Type B pancreatic cell (in vitro differentiated cells): ENCODE results near the gene PRPF40B. TPM values are rescaled to one million over a fixed set of nuclear protein-coding genes. Genes with fewer than 3 reads are reported as not detected.

ENCODE experiments used
- DNase-seq: peaks from one replicate; pipeline ENCODE4 v3.0.0; 2021; ENCODE audit warnings: mixed read lengths; ENCODE audit not compliant: unreplicated experiment; ENCODE audit errors: extremely low spot score
- H3K27ac Mint-ChIP-seq: 2 replicates; pipeline ENCODE4 v1.8.0; 2021; ENCODE audit warnings: mild to moderate bottlenecking, mixed read lengths
- H3K27me3 Mint-ChIP-seq: 2 replicates; pipeline ENCODE4 v1.8.0; 2021; ENCODE audit warnings: mixed read lengths
- H3K36me3 Mint-ChIP-seq: 2 replicates; pipeline ENCODE4 v1.8.0; 2021; ENCODE audit warnings: mixed read lengths
- H3K4me1 Mint-ChIP-seq: one replicate; pipeline ENCODE4 v1.8.0; 2021; ENCODE audit warnings: mixed read lengths; ENCODE audit not compliant: unreplicated experiment
- H3K4me3 Mint-ChIP-seq: 2 replicates; pipeline ENCODE4 v1.8.0; 2021; ENCODE audit warnings: mild to moderate bottlenecking, mixed read lengths
- H3K9me3 Mint-ChIP-seq: 2 replicates; pipeline ENCODE4 v1.8.0; 2021; ENCODE audit warnings: mixed read lengths
- CTCF ChIP-seq: fragments of 200-600 bp; sonication (generic); conservative IDR thresholded peaks from 2 replicates; pipeline ENCODE4 v1.5.0; 2021; ENCODE audit warnings: antibody characterized with exemption, mild to moderate bottlenecking
- total RNA-seq: library from RNA; stranded (reverse); gene quantifications from 2 replicates; pipeline ENCODE4 v1.2.1, GENCODE V29; 2021; ENCODE audit warnings: low replicate concordance

Gene PRPF40B
- total RNA-seq, 1 donor from 2014 or later = 35.4 TPM

- peaks cover 18% of the 10 kb centered on the region for H3K36me3 Mint-ChIP-seq
- H3K4me1 Mint-ChIP-seq = no peaks in the 10 kb centered on the region
- DNase-seq = no peak
- no peaks in the 10 kb centered on the region for H3K9me3 Mint-ChIP-seq
- no peak for TF ChIP-seq CTCF
- no peak overlapping the region for H3K4me3 Mint-ChIP-seq
- no peak overlapping the region for H3K27ac Mint-ChIP-seq
- no peaks in the 10 kb centered on the region for H3K27me3 Mint-ChIP-seq
Measured at GRCh38 chr12:49587174-49587908, 36.0 kb upstream of the PRPF40B start.

- Mint-ChIP-seq H3K4me1 (no peaks in the 10 kb centered on the region), H3K9me3 (no peaks in the 10 kb centered on the region), H3K36me3 (peaks cover 14% of the 10 kb centered on the region), H3K27me3 (no peaks in the 10 kb centered on the region), H3K4me3 (no peak overlapping the region), H3K27ac (no peak overlapping the region)
- TF ChIP-seq CTCF = no peak
- DNase-seq = no peak
Measured at GRCh38 chr12:49588281-49588680, 35.1 kb upstream of the PRPF40B start.

GRCh38 chr12:49588721-49589516 is 34.4 kb upstream of the PRPF40B start:
- no peak for TF ChIP-seq CTCF
- H3K27me3 Mint-ChIP-seq = no peaks in the 10 kb centered on the region
- no peaks in the 10 kb centered on the region for H3K9me3 Mint-ChIP-seq
- peaks cover 15% of the 10 kb centered on the region for H3K36me3 Mint-ChIP-seq
- no peak for DNase-seq
- H3K27ac Mint-ChIP-seq = no peak overlapping the region
- H3K4me1 Mint-ChIP-seq = no peaks in the 10 kb centered on the region
- H3K4me3 Mint-ChIP-seq = no peak overlapping the region

- Mint-ChIP-seq H3K36me3 (peaks cover 3% of the 10 kb centered on the region), H3K4me1 (no peaks in the 10 kb centered on the region), H3K9me3 (no peaks in the 10 kb centered on the region), H3K27ac (peak overlapping the region; percentile 23), H3K4me3 (no peak overlapping the region), H3K27me3 (no peaks in the 10 kb centered on the region)
- no peak for DNase-seq
- no peak for TF ChIP-seq CTCF
Measured at GRCh38 chr12:49598527-49598926, 24.8 kb upstream of the PRPF40B start.

GRCh38 chr12:49599961-49600360 is 23.4 kb upstream of the PRPF40B start:
- H3K36me3 Mint-ChIP-seq = no peaks in the 10 kb centered on the region
- H3K27ac Mint-ChIP-seq = no peak overlapping the region
- no peaks in the 10 kb centered on the region for H3K27me3 Mint-ChIP-seq
- no peak overlapping the region for H3K4me3 Mint-ChIP-seq
- no peaks in the 10 kb centered on the region for H3K9me3 Mint-ChIP-seq
- TF ChIP-seq CTCF = no peak
- DNase-seq = no peak
- no peaks in the 10 kb centered on the region for H3K4me1 Mint-ChIP-seq
